ENCODE data around the gene ZDHHC7.
"Not testable (repeated sequence)": the region's sequence is repeated elsewhere in the genome, so short reads cannot be mapped to it uniquely, and the experiment has no call there.

The ZDHHC7 gene

GRCh38 chr16:85042606-85043005 is 31.3 kb upstream of the ZDHHC7 start:
- DNase-seq (ENCODE audit: low read depth in 2 of 2) = no peak

DNA sequence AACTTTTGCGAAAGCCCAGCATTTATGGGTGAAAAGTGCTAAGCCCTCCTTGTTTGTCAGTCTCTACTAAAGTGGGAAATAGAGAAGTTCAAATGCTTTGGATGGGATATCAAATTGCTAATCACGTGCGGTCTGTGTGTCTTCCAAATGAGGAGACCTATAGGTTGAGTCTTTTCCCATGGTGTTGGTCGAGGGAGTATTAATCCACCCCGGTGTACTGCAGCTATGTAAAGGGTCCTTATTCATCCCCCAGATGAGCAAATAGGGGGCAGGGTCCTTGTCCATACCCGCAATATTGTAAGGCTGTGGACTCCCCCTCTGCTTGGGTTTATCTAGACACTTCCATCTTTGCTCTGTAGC is 30.8 kb upstream of the ZDHHC7 start:
- DNase-seq (ENCODE audit: low read depth in 2 of 2) = no peak

DNA sequence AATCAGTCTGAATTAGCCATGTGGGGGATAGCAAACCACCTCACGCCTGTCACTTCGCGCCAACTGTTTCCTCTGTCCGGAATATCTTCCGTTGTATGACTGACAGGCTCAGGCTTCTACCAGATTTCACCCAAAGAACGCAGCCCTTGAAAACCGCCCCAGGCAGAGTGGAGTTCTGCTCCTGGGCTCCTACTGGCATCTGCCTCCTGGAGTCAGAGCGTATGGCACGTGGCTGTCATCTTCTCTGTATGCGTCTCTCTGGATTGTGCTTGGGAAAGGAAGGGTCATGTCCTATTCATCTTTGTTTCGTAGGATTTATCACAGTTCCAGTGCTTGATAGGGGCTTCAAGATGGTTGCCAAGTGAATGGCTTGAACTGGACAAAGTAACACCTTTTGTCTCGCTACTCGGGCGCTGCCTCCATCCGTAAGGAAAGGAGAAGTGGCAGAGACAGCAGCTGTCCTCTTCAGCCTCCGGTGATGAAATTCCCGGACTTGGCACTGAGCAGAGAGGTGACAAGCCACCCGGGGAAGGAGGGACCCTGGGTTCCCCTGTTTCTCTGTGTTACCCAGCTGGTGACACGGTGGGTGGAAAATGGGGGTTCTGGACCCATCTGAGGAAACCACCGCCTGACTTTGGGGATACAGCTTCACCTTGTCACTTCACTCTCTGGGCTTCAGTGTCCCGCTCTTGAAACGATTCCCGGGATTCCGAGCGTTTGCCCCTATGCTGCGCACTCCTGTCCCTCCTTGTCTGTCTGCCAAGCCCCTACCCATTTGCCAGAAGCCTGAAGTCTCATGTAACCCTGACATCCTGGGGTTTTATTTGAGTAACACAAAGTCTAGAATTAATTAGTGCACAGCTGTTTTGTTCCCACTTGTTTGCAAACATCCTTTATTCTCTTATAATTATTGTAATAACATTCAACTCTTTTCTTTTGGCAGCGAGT is 30.2 kb upstream of the ZDHHC7 start:
- DNase-seq (ENCODE audit: low read depth in 2 of 2) = no peak

DNA sequence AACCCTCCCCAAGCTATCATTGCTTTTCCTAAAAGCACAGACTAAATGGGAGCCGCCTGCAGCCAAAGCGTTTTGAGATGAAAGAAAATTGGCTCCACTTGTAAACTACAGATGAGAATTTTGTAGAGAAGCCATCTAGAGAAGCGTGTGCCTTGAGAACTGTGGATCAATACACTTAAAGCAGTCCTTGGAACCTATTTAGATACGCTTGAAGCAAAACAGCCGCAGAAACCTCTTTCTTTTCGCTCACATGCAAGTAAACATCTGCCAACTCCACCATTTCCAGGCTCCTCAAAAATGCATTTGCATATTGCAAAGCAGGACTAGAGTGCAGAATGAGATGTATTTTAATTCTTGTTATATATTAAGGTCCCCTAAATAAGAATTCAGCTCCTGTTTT is 29.4 kb upstream of the ZDHHC7 start:
- no peak for DNase-seq (ENCODE audit: low read depth in 2 of 2)

- DNase-seq (ENCODE audit: low read depth in 2 of 2) = no peak
Observed at GRCh38 chr16:85037721-85038120, 26.4 kb upstream of the ZDHHC7 start.

- DNase-seq (ENCODE audit: low read depth in 2 of 2) = no peak
Observed at GRCh38 chr16:85037050-85037410, 25.7 kb upstream of the ZDHHC7 start.

GRCh38 chr16:85036236-85037049 is 25.1 kb upstream of the ZDHHC7 start:
- no peak for DNase-seq (ENCODE audit: low read depth in 2 of 2)

GRCh38 chr16:85034591-85035433 is 23.5 kb upstream of the ZDHHC7 start:
- no peak for DNase-seq (ENCODE audit: low read depth in 2 of 2)

- DNase-seq (ENCODE audit: low read depth in 2 of 2) = no peak
Observed at GRCh38 chr16:85033171-85033570, 21.8 kb upstream of the ZDHHC7 start.

DNA sequence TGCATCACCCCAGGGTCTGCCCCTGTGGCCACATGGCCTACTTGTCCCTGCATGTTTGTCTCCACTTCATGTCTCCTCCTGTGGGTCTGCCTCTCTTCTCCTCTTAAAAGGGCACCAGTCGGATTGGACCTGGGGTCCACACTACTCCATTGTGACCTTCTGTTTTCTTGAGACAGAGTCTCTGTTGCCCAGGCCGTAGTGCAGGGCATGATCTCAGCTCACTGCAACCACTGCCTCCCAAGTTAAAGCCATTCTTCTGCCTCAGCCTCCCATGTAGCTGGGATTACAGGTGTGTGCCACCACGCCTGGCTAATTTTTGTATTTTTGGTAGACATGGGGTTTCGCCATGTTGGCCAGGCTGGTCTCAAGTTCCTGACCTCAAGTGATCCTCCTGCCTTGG is 20.9 kb upstream of the ZDHHC7 start:
- DNase-seq (ENCODE audit: low read depth in 2 of 2) = not testable (repeated sequence)

DNA sequence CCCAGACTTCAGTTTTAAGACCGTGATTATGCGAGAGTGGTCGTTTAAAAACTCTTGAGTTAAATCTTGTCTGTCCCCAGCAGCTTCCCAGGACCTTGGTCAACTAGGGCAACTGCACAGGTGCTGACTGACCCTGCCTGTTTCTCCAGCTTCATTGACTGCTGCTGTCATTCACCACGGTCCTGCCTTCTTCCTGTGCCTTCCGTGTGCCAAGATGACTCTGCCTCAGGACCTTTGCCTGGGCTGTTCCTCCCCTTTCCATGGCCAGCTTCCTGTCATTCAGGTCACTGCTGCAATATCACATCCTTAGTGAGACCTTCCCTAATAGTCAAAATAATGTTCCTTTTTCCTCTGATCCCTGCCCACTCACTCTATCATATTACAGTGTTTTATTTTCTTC is 20.1 kb upstream of the ZDHHC7 start:
- DNase-seq (ENCODE audit: low read depth in 2 of 2) = no peak

- DNase-seq (ENCODE audit: low read depth in 2 of 2) = no peak
Observed at GRCh38 chr16:85029981-85030401, 18.7 kb upstream of the ZDHHC7 start.

DNA sequence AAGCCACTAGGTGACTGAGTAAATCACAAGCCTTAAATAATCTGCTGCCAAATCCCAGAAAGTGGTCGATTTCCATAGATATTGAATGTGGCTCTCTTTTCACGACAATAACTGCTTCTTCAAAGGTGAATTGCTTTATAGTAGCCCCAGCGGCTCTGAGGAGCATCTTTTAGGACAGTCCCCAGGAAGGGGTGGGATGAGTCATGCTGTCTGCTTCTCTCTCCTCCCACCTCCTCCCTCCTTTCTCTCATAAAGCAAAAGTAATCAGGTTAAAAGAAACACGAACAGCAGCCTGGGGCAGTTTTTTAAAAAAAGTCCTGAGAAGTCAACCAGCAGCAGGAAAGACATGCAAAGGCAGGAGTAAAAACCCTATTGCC is 18.1 kb upstream of the ZDHHC7 start:
- peak in 1 of 2 donors; percentile 53 for DNase-seq (ENCODE audit: low read depth in 2 of 2)

DNA sequence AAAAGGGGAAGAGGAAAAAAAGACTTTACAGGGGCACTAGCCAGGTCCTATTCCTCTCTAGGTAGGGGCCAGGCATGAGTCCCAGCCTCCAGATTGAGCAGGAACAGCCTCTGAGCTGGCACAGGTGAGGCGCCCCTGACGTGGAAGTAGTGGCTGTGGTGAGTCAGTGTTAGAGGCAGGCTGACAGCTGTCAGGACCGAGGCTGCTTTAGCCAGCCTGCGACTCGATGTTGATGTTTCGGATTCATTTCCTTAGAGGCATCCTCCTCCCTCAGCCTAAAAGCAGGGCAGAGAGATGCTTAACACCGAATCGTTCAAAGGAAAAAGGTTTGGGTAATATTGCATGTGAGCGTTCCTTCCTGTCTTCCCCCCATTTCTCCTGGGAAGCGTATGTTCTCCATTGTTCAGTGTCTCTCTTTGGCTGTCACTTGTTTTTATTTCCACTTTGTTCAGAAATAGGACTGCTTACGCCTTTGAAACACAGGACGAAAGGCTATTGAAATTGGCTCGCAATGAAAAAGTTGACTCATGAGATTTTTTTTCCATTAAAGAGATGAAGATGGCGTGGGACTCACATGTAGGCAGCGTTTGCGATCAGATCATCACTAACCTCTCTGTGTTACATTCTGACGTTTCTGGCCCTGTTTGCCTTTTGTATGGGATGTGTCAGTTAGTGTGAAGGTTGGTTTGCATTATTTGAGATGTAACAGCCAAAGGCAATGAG is 17.5 kb upstream of the ZDHHC7 start:
- DNase-seq (ENCODE audit: low read depth in 2 of 2) = peak; percentile 51 to 63

GRCh38 chr16:85027958-85028684 is 16.8 kb upstream of the ZDHHC7 start:
- no peak for DNase-seq (ENCODE audit: low read depth in 2 of 2)

DNA sequence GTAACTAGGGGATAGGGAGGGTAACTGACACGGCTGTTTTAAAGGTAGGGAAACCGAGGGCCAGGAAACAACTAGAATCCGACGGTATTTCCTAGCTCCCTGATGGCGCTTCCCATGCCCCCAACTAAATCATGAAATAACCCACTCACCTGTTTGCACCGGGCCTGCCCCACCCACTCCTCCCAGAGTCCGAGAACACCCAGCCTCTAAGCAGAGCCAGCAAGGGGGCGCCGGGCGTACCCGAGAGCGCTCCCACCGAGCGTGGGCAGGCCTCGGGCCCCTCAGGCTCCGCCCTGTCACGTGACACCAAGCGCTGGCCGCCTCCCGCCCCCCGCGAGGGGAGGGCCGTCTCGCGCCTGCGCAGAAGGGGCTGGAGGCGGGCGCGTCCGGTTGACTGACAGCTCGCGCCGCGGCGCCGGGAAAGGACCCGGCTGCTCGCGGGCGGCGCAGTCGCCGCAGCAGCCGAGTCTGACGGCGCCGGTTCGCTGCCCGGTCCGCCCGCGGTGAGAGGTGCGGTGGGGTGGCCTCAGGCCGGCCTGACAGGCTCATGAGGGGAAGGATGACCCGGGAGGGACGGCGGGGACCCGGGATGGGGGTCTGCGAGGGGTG is 16.1 kb upstream of the ZDHHC7 start, which contains the start of gene KIAA0513:
TSS of gene KIAA0513 (plus strand) at position 447 of the 609 bp plus-strand sequence. CDS start 39,277 bp downstream, outside the sequence.
- peak; percentile 89 to 92 for DNase-seq (ENCODE audit: low read depth in 2 of 2)

DNA sequence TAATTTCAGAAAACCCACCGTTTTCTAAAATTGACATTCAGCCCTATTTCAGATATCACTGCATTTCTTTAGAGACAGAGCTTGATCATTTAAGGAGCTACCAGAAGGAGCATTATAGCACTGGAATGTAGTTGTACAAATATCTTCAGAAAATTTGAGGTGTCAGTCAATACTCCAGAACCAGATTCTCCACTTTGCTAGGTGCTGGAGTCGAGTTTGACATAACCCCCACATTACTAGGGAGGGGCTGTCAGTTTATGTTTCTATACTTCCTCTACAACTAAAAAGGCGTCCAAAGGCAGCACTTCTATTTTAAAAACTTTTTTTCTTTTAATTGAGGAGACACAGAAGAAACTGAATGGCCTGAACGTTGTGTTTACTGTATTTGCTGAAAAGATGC is 15.4 kb upstream of the ZDHHC7 start:
- no peak for DNase-seq (ENCODE audit: low read depth in 2 of 2)

- no peak for DNase-seq (ENCODE audit: low read depth in 2 of 2)
Observed at GRCh38 chr16:85025781-85026653, 14.7 kb upstream of the ZDHHC7 start.

DNA sequence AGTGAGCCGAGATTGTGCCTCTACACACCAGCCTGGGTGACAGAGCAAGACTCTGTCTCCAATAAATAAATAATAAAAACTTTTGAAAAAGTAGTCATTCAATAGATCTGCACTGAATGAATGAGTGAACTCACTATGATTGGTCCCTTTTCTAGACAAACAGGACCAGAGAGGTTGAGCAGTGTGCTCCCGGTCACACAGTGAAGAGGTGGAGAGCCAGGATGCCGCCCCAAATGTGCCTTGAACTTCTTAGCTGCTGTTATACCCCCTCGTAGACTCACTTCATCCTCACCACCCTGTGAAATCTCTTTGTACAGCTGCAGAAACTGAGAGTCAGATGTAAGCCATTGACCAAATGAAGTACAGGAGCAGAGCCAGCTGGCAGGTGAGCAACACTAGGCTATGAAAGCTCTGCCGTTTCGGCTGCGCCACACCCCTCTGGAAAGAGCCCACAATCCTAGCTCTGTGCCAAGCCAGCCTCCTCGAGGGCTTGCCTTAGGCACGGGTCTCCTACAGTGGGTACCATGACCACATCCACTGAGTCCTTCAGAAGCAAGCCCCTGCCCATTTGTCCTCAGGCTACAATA is 8.4 kb upstream of the ZDHHC7 start:
- no peak for DNase-seq (ENCODE audit: low read depth in 2 of 2)
